NCI-H1417 treated with DMSO at 0.1 percent for 48 hours (cell line): ENCODE data around the gene UXT.
"Not testable (repeated sequence)": the region's sequence is repeated elsewhere in the genome, so short reads cannot be mapped to it uniquely, and the experiment has no call there.

Experiments
- DNase-seq: peaks from one replicate; lab custom pipeline; 2025; lab: John Stamatoyannopoulos, UW

The UXT gene

DNA sequence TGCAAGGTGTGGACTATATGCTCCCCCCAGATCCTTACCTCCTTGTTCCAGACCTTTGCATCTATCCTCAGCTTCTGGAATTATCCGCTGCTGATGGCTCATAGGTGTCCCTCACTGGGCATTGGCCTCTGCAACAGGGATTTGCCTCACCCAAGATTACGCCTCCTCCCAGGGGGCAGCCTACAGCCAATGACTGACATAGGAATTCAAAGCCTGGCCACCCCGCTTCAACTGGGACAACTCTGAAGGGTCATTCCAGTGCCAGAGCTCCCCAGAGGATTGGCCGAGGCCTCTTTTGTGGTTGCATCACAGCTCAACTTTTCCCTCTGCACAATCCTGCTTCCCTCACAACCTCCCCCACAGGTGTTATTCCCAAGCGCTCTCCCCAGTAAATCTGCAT lies 44.4 kb downstream of the UXT start:
- no peak for DNase-seq

DNA sequence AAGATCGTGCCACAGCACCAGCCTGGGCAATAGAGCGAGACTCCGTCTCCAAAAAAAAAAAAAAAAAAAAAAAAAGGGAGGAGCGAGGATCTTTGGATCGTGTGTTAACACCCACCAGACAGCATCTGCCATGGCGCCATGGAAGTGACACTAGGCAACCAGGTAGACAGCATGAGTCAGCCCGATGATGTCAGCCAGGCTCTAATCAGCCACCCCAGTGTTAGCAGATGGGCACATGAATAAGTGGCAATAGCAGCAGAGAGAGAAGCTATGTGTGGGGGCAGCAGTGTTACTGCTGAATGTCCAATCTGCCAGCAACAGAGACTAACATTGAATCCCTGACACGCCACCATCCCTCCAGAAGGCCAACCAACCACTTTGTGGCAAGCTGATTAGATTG lies 45.9 kb downstream of the UXT start:
- DNase-seq = no peak

DNA sequence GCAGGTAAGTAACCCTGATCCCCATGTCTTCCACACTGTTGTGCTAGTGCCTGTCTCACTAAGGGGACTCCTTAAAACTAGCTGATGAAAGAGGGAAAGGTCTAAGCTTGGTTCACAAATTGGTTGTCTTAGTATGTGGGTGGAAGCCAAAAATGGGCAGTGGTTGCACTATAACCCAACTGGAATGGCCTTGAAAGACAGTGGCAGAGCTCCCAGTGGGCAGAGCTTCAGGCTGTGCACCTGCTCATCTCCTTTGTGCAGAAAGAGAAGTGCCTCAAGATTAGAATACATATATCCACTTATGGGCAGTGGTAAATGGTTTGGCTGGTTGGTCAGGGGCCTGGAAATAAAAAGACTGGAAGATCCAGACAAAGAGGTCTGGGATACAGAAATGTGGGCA lies 46.6 kb downstream of the UXT start:
- DNase-seq = no peak

DNA sequence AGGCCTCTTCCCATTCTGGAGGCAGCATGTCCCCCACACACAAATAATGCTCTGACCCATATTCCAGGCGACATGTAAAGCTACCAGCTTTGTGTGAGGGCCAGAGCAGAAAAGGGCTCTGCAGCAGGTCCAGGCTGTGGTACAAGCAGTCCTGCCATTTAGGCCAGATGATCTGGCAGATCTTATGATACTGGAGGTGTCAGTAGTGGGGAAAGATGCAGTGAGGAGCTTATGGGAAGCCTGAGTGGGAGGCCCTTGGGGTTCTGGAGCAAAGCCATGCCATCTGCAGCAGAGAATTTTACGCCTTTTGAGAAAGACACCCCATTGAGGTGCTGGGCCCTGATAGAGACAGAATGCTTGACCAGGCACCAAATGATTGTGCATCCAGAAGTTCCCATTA lies 47.1 kb downstream of the UXT start:
- no peak for DNase-seq

DNA sequence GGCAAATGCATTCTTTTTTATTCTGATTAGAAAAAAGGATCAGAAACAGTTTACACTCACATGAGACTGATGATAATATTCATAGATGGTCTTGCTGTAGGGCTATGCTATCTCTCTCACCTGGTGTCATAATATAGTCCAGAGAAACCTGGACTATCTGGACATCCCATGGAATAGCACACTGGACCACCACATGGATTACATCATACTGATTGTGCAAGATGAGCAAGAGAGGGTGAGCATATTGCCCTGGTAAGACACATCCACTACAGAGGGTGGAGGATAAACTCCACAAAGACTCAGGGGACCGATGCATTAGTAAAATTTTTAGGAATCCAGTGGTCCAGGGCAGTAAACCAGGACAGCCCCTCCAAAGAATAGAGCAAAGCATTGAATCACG lies 47.5 kb downstream of the UXT start:
- DNase-seq = no peak

DNA sequence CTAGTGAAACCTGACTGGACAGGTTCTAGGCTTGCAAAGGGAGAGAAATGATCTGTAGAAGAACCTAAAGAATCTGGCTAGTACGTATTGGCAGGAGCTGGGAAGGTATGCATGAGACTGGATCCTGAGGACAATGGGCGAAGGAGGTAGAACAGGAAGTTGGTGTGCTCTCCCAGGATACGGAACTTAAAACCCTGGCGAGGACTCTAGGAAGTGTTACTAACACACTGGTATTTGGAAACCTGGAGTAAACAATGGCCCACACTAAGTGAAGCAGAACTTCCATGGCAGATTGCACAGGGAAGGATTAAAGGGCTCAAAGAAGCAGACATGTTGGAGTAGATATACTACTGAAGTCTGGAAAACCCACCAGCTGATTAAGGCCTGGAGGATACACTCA lies 48.5 kb downstream of the UXT start:
- DNase-seq = no peak

DNA sequence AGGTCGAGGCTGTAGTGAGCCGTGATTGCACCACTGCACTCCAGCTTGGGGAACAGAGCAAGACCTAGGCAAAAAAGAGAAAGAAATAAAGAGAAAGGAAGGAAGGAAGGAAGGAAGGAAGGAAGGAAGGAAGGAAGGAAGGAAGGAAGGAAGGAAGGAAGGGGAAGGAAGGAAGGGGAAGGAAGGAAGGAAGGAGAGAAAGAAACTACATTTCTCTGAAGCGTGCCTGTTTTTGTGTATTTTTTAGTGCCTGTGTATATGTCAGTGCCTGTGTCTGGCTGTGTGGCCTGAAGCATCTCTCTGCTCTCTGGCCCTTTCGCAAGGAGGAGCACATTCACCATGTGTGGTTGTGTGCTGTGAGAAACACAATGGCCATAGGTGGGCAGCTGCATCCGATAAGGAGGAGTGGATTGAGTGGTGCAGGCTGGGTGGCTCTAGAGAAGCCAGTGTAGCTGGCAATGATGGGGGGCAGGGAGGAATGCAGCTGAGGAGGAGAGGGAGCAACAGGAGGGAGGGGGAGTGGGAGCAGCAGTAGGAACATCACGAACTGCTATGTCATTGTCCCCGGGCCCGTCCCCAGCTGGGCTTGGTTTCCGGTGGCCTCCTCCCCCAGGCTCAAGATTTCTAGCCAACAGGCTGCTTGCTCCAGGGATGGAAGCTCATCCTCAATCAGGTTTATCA lies 50.7 kb downstream of the UXT start:
- DNase-seq = no peak

DNA sequence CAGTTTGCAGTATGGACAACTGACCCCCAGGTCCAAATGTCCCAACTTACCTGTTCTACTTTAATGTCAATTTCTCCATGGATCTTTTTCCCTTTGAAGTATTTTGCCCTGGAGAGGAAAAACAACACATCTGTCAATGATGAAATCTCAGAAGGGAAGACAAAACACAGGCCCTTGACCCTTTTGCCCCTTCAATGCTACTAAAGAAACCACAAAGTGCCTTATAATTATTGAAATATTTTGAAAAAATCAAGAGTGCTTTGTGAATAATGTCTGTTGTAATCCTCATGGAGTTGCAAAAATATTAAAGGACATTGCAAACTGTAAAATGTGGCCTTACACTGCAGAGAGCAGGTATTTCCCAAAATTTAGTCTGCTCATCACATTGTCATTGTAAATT lies 51.9 kb downstream of the UXT start:
- no peak for DNase-seq

DNA sequence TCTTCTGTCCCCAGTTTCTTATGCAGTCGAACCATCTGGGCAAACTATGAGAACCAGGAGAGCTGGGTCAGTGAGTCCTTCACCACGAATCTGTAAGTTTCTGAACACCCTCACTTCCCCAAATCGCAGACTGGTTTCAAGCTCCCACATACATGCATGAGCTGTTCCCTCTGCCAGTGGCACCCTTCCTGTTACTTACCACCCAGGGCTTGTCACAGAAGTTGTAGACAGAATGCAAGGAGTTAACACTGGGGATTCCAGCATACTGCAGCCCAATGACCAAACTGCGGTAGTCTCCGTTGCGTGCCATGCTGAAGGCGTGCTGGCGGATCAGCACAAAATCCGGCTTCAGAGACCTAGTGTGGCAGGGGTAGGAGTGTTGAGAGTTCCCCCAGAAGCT lies 54.0 kb downstream of the UXT start:
- DNase-seq = no peak

DNA sequence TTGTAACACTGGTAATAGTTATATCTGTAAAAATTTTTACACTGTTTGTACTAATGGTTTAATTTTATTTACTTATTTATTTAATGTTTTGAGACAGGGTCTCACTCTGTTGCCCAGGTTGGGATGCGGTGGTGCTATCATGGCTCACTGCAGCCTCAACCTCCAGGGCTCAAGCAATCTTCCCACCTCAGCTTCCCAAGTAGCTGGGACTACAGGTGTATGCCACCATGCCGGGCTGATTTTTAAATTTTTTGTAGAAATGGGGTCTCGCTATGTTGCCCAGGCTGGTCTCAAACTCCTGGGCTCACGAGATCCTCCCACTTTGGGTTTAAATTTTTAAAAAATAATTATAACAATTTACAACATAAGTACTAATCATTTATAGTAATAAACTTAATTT lies 55.9 kb downstream of the UXT start:
- DNase-seq = not testable (repeated sequence)
